ENCODE results near the gene RTL5.

RTL5 gene

GRCh38 chrX:72107841-72108595, 23.7 kb downstream of the RTL5 start:
- DNase-seq, result no peak

GRCh38 chrX:72107320-72107719, 24.4 kb downstream of the RTL5 start:
- DNase-seq, result peak; percentile 1

GRCh38 chrX:72105436-72105835, 26.3 kb downstream of the RTL5 start:
- no peak for DNase-seq

GRCh38 chrX:72102760-72103159, 29.0 kb downstream of the RTL5 start:
- DNase-seq, result no peak

GRCh38 chrX:72102126-72102525, 29.6 kb downstream of the RTL5 start:
- DNase-seq, result no peak

GRCh38 chrX:72101597-72102037, 30.1 kb downstream of the RTL5 start:
- no peak for DNase-seq

GRCh38 chrX:72100824-72101351, 30.8 kb downstream of the RTL5 start:
- no peak for DNase-seq

- peak; percentile 19 for DNase-seq
These were observed 31.5 kb downstream of the RTL5 start for GRCh38 chrX:72100051-72100755.

- DNase-seq, result no peak
These were observed 34.6 kb downstream of the RTL5 start for GRCh38 chrX:72097098-72097497.

- no peak for DNase-seq
These were observed 36.3 kb downstream of the RTL5 start for GRCh38 chrX:72095370-72095769.

- DNase-seq, result peak; percentile 63
These were observed 36.8 kb downstream of the RTL5 start for GRCh38 chrX:72094894-72095293.

- DNase-seq, result no peak
These were observed 42.5 kb downstream of the RTL5 start for GRCh38 chrX:72089254-72089653.

GRCh38 chrX:72088761-72089160, 43.0 kb downstream of the RTL5 start:
- no peak for DNase-seq

GRCh38 chrX:72086995-72087394, 44.7 kb downstream of the RTL5 start:
- DNase-seq, result no peak

GRCh38 chrX:72084114-72084513, 47.6 kb downstream of the RTL5 start:
- DNase-seq, result no peak

- no peak for DNase-seq
These were observed 48.4 kb downstream of the RTL5 start for GRCh38 chrX:72083291-72083690.

GRCh38 chrX:72081605-72082320, 50.0 kb downstream of the RTL5 start:
- DNase-seq, result no peak

GRCh38 chrX:72080800-72081199, 50.9 kb downstream of the RTL5 start:
- no peak for DNase-seq

- DNase-seq, result no peak
These were observed 51.6 kb downstream of the RTL5 start for GRCh38 chrX:72080150-72080549.

GRCh38 chrX:72079607-72080006, 52.1 kb downstream of the RTL5 start:
- no peak for DNase-seq

GRCh38 chrX:72078411-72078810, 53.3 kb downstream of the RTL5 start:
- no peak for DNase-seq
